Measurements from ENCODE around the gene PODXL2.
"Not testable (repeated sequence)": the region's sequence is repeated elsewhere in the genome, so short reads cannot be mapped to it uniquely, and the experiment has no call there.

PODXL2 gene

GRCh38 chr3:127676921-127677351 is 48.0 kb downstream of the PODXL2 start:
- no peak for DNase-seq

- DNase-seq = no peak
Measured at GRCh38 chr3:127677541-127678314, 48.7 kb downstream of the PODXL2 start.

GRCh38 chr3:127678315-127678599 is 49.3 kb downstream of the PODXL2 start:
- DNase-seq = no peak

- DNase-seq = no peak
Measured at GRCh38 chr3:127678611-127679533, 49.9 kb downstream of the PODXL2 start.

- no peak for DNase-seq
Measured at GRCh38 chr3:127679534-127680145, 50.7 kb downstream of the PODXL2 start.

- no peak for DNase-seq
Measured at GRCh38 chr3:127680146-127680661, 51.2 kb downstream of the PODXL2 start.

GRCh38 chr3:127680798-127681221 is 51.8 kb downstream of the PODXL2 start:
- DNase-seq = no peak

GRCh38 chr3:127682175-127682554 is 53.2 kb downstream of the PODXL2 start:
- DNase-seq = not testable (repeated sequence)

- no peak for DNase-seq
Measured at GRCh38 chr3:127682561-127682960, 53.6 kb downstream of the PODXL2 start.

- no peak for DNase-seq
Measured at GRCh38 chr3:127684871-127685707, 56.1 kb downstream of the PODXL2 start.

GRCh38 chr3:127685708-127686511 is 56.9 kb downstream of the PODXL2 start:
- DNase-seq = no peak

GRCh38 chr3:127686512-127686894 is 57.5 kb downstream of the PODXL2 start:
- no peak for DNase-seq

GRCh38 chr3:127687228-127687737 is 58.3 kb downstream of the PODXL2 start:
- DNase-seq = no peak

GRCh38 chr3:127688022-127688415 is 59.0 kb downstream of the PODXL2 start:
- DNase-seq = no peak

GRCh38 chr3:127688416-127689265 is 59.7 kb downstream of the PODXL2 start:
- DNase-seq = no peak

GRCh38 chr3:127689266-127689860 is 60.4 kb downstream of the PODXL2 start:
- DNase-seq = no peak

GRCh38 chr3:127690106-127690505 is 61.1 kb downstream of the PODXL2 start:
- DNase-seq = no peak

GRCh38 chr3:127690823-127691452 is 62.0 kb downstream of the PODXL2 start:
- no peak for DNase-seq

GRCh38 chr3:127691489-127691888 is 62.5 kb downstream of the PODXL2 start:
- DNase-seq = no peak
